H1 (cell line): ENCODE results near the gene PCDH19.

Experiments
- CEBPB ChIP-seq: IDR thresholded peaks from 2 replicates; pipeline ENCODE4 v1.6.1; 2012; ENCODE audit warnings: low read depth, low read length
- CTCF ChIP-seq, 3 experiments: IDR thresholded peaks; 1 replicate in 2 of 3; 2 replicates in 1 of 3; pipeline versions ENCODE4 v1.5.1 to v1.6.1; 2011; ENCODE audit warnings: low read length in 3 of 3, mild to moderate bottlenecking in 3 of 3, inconsistent platforms in 2 of 3, low read depth in 1 of 3, moderate library complexity in 1 of 3; ENCODE audit not compliant: insufficient read depth in 1 of 3; ENCODE audit errors: control extremely low read depth in 1 of 3
- POLR2A ChIP-seq, 2 experiments: IDR thresholded peaks; 1 replicate in 1 of 2; 2 replicates in 1 of 2; pipeline ENCODE4 v1.6.1; 2011; ENCODE audit warnings: low read depth in 2 of 2, low read length in 2 of 2, mild to moderate bottlenecking in 2 of 2; ENCODE audit errors: control extremely low read depth in 1 of 2
- POLR2AphosphoS5 ChIP-seq: IDR thresholded peaks from 2 replicates; pipeline ENCODE4 v1.6.1; 2011; ENCODE audit warnings: low read depth, low read length
- SIN3A ChIP-seq, 2 experiments: IDR thresholded peaks in 1 of 2; conservative IDR thresholded peaks in 1 of 2; 2 replicates each; pipeline ENCODE4 v1.6.1; 2011 to 2012; ENCODE audit warnings: low read length in 2 of 2, improper control_type of control experiment in 1 of 2, low read depth in 1 of 2, mild to moderate bottlenecking in 1 of 2

- no peak for TF ChIP-seq POLR2AphosphoS5
- no peak for TF ChIP-seq POLR2A (IDR thresholded peaks at IDR 0.05; ENCODE audit: control extremely low read depth in 1 of 2, low read depth in 2 of 2, low read length in 2 of 2)
- no peak for TF ChIP-seq CTCF (IDR thresholded peaks at IDR 0.05; ENCODE audit: control extremely low read depth in 1 of 3, insufficient read depth in 1 of 3, low read depth in 1 of 3, low read length in 3 of 3)
- no peak for TF ChIP-seq SIN3A (conservative IDR thresholded peaks at IDR 0.05 in 1 of 2, IDR thresholded peaks at IDR 0.05 in 1 of 2; ENCODE audit: low read depth in 1 of 2, low read length in 2 of 2)
- no peak for TF ChIP-seq CEBPB
These were observed 144.9 kb downstream of the PCDH19 start for GRCh38 chrX:100265179-100265578.
